HG03342 (cell line): Measurements from ENCODE around the gene NMRK2.
"Not testable (repeated sequence)": the region's sequence is repeated elsewhere in the genome, so short reads cannot be mapped to it uniquely, and the experiment has no call there.

Experiments used
- ATAC-seq: cut with Tn5 transposase; IDR thresholded peaks from one replicate; pipeline ENCODE4 v1.9.1; 2021; ENCODE audit warnings: mild to moderate bottlenecking, moderate library complexity; ENCODE audit not compliant: unreplicated experiment

Gene NMRK2

DNA sequence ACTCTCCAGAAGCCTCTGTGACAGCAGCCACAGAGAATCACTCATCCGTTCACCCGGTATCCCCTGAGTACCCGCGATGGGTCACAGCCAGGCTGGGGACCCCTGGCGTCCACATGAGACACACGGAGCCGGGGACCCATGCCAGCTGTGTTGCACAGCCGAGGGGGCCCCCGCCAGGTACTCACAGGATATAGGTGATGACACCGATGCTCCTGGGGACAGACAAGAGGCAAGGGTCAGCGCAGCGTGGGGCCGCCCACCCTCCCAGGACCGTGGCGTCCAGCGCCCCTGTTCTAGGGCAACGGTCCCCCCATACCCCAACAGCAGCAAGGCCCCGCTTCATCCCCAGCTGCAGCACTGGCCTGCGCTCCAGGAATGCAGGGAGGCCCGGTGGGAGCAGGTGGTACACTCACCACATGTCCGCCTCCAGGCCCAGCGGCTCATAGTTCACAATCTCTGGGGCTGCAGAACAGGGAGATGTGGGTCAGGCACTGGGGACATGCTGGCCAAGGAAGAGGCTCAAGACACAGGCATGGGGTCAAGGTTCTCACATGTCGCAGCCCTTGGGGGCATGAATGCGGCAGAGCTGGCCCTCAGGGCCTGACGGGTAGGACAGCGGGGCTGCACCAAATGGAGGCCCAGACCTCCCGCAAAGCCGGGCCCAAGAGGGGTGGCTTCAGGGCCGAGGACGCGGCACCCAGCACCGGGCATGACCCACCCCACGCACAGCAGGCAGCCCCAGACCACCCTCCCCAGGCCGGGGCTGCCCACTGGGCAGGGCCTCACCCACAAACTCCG lies 30.8 kb downstream of the NMRK2 start:
- no peak for ATAC-seq

DNA sequence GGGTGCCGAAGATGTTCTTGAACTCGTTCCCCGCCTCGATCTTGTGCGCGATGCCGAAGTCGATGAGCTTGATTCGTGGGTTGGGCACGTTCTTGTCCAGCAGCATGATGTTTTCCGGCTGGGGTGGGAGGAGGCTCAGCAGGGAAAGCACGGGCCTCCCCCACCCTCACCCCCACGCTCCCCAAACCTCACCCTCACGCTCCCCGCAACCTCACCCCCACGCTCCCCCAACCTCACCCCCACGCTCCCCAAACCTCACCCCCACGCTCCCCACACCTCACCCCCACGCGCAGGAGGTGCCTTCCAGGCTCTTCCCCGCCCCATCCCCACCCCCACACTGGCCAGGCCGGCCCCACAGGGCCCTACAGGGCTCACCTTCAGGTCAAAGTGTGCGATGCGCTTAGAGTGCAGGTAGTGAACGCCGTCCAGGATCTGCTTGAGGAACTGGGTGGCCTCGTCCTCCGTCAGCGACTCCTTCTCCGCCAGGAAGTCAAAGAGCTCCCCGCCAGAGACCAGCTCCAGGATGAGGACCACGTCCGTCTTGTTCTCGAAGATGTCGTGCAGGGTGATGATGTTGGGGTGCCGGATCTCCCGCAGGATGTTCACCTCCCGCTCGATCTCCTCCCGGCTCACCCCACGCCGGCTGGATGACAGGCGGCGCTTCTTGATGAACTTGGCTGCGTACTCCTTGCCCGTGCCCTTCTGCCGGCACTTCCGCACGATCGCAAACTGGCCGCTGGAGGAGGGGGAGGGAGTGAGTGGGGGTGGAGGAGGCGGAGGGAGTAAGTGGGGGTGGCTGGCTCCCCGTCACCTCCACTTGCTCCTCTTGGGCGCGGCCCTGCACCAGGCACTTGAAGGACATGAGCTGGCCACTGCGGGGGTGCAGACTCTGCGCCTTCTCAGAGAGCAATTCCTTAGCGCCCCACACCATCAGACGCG lies 31.7 kb downstream of the NMRK2 start:
- ATAC-seq: no peak

GRCh38 chr19:3966051-3967017 lies 33.5 kb downstream of the NMRK2 start:
- ATAC-seq: no peak

DNA sequence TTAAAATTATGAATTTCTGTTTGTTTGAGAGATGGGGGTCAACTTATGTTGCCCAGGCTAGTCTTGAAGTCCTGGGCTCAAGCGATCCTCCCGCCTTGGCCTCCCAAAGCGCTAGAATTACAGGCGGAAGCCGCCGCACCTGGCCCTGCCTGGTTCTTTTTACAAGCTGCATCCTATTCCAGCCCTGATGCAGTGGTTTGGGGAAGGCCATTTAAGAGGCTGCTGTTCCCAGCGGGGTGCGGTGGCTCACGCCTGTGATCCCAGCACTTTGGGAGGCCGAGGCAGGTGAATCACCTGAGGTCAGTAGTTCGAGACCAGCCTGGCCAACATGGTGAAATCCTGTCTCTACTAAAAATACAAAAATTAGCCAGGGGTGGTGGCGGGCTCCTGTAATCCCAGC lies 35.1 kb downstream of the NMRK2 start:
- ATAC-seq: not testable (repeated sequence)

- ATAC-seq: no peak
These were observed 35.9 kb downstream of the NMRK2 start for GRCh38 chr19:3968556-3969434.

DNA sequence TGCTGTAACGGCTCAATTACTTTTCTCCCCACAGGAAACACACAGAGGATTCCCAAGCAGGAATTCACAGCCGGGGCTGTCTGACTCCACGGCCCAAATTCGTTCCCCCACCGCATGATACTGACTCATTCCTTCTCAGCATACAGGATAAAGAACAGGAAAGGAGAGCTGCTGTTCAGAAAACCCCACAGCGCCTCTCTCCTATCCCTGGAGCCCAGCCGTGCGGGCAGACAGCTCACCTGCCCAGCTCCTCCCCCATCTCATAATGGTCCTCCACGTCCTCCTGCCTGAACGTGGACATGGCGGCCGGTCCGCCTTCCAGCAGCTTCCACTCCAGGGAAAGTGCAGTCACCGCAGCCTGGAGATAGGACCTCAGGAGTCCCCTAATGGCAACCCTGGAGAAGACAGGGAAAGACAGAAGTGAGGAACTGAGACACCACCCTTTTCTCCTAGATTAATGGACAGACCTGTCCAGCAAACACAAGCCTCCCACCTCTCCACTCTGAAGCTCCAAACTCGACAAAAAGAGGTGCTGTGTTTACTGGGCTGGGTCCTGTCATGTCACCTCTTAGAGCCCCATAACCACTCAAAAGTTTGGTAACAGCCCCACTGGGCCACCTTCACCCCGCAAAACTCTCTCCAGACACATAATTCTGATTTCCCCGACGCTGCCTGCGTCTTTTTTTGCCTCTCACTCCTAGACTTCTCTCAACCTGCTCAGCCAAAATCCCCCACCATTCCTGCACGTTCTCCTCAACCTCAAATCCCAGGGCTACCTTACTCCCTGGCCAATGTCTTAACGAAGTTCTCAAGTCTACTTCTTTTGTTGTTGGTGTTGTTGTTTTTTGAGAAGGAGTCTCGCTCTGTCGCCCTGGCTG lies 36.8 kb downstream of the NMRK2 start:
- no peak for ATAC-seq

DNA sequence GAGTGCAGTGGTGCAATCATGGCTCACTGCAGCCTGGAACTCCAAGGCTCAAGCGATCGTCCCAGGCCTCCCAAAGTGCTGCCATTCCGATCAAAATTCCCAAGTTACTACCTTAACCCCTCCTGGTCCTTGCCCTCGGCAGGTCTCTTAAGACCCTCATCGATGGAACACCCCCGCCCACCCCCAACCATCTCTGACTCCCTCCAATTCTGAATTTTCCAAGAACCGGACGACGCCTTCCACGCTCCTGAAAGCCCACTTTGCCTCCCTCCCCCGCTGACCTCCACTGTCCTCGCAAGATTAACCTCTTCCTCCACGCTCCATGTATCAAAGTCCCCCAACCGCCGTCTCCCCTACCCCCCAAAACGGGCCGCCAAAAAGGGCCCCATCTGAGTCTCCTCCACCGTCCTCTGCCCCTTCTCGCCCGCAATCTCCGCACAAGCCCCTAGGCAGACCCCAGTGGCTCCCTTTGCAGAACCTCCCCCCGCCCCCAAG lies 37.5 kb downstream of the NMRK2 start:
- no peak for ATAC-seq

DNA sequence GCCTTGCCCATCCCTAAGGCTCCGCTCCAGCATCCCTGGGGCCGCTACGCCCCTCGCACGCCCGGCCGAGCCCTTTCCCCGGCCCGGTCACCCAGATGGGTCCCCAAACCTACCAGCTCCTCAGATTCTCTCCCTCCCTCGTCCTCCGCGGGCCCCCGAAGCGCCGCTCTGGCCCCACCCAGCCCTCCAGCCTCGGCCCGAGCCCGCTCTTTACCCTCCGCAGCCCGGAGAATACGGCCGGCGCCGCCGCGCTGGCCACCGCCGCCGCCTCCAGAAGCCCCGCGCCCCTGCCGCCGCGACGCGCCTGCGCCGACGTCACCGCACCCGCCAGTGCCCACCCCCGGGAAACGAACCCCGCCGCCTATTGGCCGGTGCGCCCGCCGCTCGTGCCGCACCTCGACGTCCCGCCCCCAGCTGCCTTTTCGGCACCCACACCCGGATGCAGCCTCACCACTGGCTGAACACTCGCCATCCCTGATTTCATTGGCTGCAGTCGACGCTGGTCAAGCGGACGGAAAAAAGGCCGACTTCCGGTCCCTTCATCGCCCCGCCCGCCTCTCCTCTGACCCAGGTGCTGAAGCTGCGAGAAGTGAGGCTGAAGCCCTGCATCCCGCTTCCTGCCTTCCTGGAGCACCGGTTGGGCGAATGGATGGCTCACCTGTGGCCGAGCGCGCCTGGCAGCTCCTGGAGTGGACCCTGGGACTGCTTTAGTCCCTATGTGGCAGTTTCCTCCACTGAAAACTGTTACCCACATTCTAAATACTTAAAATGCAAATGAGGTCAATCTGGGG lies 38.1 kb downstream of the NMRK2 start, which contains the start of gene DAPK3:
Gene DAPK3 (minus strand): TSS at position 292 of the 791 bp plus-strand sequence. CDS start 1,364 bp downstream, outside the sequence.
- peak; percentile 86 for ATAC-seq

DNA sequence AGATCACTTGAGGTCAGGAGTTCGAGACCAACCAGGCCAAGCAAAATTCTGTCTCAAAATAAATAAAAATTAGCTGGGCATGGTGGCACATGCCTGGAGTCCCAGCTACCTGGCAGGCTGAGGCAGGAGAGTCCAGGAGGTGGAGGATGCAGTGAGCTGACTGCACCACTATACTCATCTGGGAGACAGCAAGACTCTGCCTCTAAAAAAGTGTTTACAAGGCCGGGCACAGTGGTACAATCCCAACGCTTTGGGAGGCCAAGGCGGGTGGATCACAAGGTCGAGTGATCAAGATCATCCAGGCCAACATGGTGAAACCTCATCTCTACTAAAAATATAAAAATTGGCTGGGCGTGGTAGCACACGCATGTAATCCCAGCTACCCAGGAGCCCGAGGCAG lies 42.3 kb downstream of the NMRK2 start:
- no peak for ATAC-seq

DNA sequence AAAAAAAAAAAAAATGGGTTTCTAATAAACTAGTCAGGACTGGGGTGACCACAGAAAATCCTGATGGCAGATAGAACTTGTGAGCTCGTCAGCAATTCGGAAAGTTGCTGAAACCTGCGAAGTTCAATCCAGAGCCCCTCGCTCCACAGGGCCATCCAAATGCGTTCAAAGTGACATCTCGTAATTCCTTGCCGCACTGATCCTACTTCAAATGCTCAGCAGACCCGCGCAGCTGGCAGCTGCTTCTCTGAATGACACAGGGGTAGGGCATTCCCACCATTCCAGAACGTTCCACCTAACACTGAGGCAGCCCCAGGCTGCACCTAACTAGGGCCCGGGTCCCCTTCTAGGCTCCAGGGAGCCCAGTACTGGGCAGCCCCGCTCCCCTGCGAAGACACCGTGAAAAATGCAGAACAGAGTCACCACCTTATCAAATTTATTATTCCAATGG lies 42.8 kb downstream of the NMRK2 start:
- ATAC-seq: no peak

DNA sequence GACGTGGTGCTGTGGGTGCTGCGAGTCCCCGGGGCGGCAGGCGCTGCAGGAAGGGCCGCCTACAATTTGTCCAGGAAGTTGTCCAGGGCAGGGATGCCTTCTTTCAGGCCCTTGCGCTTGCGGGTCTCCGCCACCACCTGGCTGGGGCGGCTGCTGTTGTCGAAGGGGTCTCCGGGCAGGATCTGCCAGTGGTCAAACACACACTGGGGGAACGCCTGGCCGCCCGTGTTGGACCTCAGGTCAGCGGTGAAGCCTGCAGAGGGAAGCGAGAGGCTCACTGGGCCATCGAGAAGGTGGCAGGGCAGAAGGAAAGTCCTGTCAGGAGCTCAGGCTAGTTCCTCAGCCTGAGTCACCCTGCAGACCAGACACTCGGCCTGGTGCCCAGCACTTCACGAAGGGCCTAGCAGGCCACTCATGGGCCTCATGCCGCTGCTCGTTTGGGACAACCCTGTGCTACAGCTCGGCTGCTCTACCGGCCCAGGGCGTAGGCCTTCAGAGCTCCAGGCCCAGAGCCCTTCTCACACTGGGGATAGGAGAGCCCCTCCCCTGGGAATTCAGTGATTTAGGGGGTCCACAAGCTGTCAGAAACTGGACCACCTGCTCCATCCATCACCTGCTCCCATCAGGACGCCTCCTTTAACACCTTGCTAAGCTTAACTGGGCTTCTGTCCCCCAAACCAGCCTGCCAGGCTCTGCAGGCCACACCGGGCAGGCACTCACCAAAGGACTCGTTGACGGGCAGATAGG lies 43.8 kb downstream of the NMRK2 start:
- ATAC-seq: no peak

DNA sequence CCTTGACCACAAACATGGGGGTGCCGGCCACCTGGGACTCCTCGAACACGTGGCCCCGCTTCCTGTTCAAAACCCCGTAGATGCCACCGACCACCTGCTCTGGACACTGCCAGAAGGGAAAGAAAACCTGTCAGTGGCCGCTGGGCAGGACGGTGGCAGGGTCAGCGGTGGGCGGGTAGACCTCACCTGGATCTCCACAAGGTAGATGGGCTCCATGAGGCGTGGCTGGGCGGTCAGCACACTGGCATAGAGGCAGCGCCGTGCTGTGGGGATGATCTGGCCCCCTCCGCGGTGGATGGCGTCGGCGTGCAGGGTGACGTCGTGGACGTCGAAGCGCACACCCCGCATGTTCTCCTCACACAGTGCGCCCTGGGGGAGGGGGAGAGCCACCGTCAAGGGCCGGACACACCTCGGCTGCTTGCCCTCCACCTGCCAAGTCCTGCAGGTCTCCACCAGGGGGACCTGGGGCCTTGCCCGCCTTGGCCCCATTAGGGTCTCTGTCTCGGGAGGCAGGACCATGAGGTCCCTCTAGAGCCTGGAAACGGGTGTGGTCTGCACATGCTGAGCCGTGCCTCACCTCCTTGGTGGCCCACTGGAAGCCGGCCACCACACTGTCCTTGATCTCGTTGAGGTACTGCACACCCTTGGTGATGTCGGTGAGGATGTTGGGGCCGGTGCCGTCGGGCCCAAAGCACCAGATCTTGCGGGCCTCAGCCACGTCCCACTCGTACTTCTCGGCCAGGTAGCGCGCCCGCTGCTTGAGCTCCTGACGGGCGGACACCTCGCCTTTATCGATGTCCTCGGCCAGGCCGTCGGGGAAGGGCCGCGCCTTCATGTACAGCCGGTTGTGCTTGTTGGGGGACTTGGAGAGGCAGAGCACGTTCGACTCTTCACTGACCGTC lies 44.6 kb downstream of the NMRK2 start:
- ATAC-seq: no peak

- ATAC-seq: no peak
These were observed 45.3 kb downstream of the NMRK2 start for GRCh38 chr19:3978145-3978544.

- no peak for ATAC-seq
These were observed 46.4 kb downstream of the NMRK2 start for GRCh38 chr19:3979289-3979673.

DNA sequence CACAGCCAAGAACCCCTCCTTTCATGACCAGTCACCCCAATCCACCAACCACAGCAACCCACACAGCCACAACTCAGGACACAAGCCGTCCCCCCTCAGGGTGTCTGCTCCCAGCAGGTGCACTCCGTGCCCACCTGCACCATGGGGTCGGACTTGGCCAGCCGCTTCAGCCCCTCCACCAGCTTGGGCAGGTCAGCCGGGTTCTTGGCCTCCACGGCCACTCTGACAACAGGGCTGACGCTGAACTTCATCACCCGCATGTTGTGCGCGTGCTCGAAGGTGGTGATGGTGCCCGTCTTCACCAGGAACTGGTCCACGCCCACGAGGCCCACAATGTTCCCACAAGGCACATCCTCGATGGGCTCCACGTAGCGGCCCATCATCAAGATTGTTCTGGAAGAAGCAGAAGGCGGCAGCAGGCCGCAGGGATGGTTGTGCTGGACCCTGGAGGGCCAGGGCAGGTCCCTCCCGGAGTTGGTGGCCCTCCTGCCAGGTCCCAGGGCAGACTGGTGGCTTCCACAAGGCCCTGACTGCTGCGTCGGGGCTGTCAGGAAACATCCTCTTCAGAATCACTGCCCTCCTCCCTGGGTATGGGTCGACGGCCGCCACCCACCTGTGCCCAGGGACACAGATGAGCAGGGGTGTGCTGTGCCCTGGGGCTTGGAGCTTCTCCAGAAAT lies 46.9 kb downstream of the NMRK2 start:
- ATAC-seq: no peak
